Bronchial epithelial cell (primary cell): ENCODE data around the gene MYO1D. TPM values are rescaled to one million over a fixed set of nuclear protein-coding genes. Genes with fewer than 3 reads are reported as not detected.

Experiments used
- DNase-seq: peaks from one replicate; pipeline ENCODE4 v3.0.0-alpha.2; 2010; ENCODE audit warnings: low read depth
- FAIRE-seq: peaks from 2 replicates; lab custom pipeline; 2011; peaks lifted over from hg19 to GRCh38; lab: Jason Lieb, UNC
- H3K27me3 ChIP-seq: 2 replicates; pipeline ENCODE4 v1.5.1; 2011; ENCODE audit warnings: low read length; ENCODE audit not compliant: control insufficient read depth, insufficient read depth
- H3K36me3 ChIP-seq: 2 replicates; pipeline ENCODE4 v1.5.1; 2011; ENCODE audit warnings: low read length; ENCODE audit not compliant: control insufficient read depth, insufficient read depth
- H3K4me3 ChIP-seq: 2 replicates; pipeline ENCODE4 v1.5.1; 2011; ENCODE audit warnings: mild to moderate bottlenecking, low read depth, low read length, control low read depth
- CTCF ChIP-seq: IDR thresholded peaks from 2 replicates; pipeline ENCODE4 v1.5.1; 2011; ENCODE audit warnings: mild to moderate bottlenecking, moderate library complexity, low read length, control low read depth, inconsistent platforms; ENCODE audit not compliant: insufficient read depth, severe bottlenecking
- total RNA-seq: library from RNA; depleted of rRNA; stranded (reverse); fragments of >200 nt; gene quantifications from 2 replicates; pipeline ENCODE4 v1.2.1, GENCODE V29; 2014

MYO1D gene
- total RNA-seq, 1 donor from 2014 or later: 35.8 TPM

- no peak for DNase-seq
- Histone ChIP-seq H3K4me3 (no peak overlapping the region), H3K36me3 (no peaks in the 10 kb centered on the region), H3K27me3 (no peaks in the 10 kb centered on the region)
- TF ChIP-seq CTCF: no peak
- FAIRE-seq: no peak
Observed at GRCh38 chr17:32802306-32802705, 74.6 kb downstream of the MYO1D start.

- no peak for TF ChIP-seq CTCF
- Histone ChIP-seq H3K4me3 (no peak overlapping the region), H3K36me3 (no peaks in the 10 kb centered on the region), H3K27me3 (no peaks in the 10 kb centered on the region)
- FAIRE-seq: no peak
- no peak for DNase-seq
Observed at GRCh38 chr17:32801641-32802040, 75.3 kb downstream of the MYO1D start.

GRCh38 chr17:32801193-32801592 lies 75.7 kb downstream of the MYO1D start:
- no peak for DNase-seq
- no peaks in the 10 kb centered on the region for H3K27me3 ChIP-seq
- TF ChIP-seq CTCF: no peak
- H3K36me3 ChIP-seq: no peaks in the 10 kb centered on the region
- H3K4me3 ChIP-seq: no peak overlapping the region
- no peak for FAIRE-seq

GRCh38 chr17:32798938-32799337 lies 78.0 kb downstream of the MYO1D start:
- no peak for FAIRE-seq
- Histone ChIP-seq H3K27me3 (no peaks in the 10 kb centered on the region), H3K36me3 (no peaks in the 10 kb centered on the region), H3K4me3 (no peak overlapping the region)
- TF ChIP-seq CTCF: no peak
- no peak for DNase-seq

- TF ChIP-seq CTCF: no peak
- Histone ChIP-seq H3K4me3 (no peak overlapping the region), H3K36me3 (no peaks in the 10 kb centered on the region), H3K27me3 (no peaks in the 10 kb centered on the region)
- FAIRE-seq (no peak), DNase-seq (no peak)
Observed at GRCh38 chr17:32795339-32795979, 81.5 kb downstream of the MYO1D start.

DNA sequence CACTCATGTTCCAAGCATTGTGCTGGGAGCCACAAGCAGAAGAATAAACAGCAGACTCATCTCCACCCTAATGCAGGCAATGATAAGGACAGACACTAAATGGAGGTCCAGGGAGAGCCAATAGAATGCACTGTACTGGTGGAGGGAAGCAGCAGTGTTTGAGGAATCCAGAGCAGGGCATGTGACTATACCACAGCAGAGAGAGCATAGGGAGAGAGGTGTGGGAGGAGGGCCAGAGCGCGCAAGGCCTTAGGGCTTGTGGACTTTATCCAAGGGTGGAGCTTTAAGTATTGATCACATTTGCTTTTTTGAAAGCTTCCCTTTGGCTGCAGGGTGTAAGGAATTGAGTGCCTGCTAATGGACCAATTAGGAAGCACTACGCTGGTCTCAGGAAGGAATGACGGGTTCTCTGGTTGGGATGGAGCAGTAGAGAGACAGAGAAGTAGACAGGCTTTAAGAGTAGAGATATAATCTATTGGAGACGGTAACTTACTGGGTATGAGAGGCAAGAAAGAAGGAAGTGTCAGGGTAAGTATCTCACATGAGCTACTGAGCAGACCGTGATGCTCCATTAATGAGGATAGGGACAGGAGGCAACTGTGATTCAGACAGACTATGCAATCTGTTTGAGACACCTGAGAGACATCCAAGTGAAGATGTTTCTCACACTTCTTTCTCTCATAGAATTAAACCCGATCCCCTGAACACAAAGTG lies 82.2 kb downstream of the MYO1D start:
- H3K36me3 ChIP-seq: no peaks in the 10 kb centered on the region
- TF ChIP-seq CTCF: no peak
- DNase-seq (no peak), FAIRE-seq (no peak)
- no peak overlapping the region for H3K4me3 ChIP-seq
- H3K27me3 ChIP-seq: no peaks in the 10 kb centered on the region
